ENCODE data around the gene TMEM89. TPM values are rescaled to one million over a fixed set of nuclear protein-coding genes. Genes with fewer than 3 reads are reported as not detected.

TMEM89 gene
- total and polyA plus RNA-seq, 2 of the 13 experiments (the other 11 are each of a cell fraction or from before 2014, with no cell fraction given), result 0.31 to 0.59 TPM

- Histone ChIP-seq H3K79me2 (ENCODE audit: insufficient read depth, low read length) (peaks cover 4% of the 10 kb centered on the region), H3K27me3 (ENCODE audit: control insufficient read depth in 1 of 2, insufficient read depth in 2 of 2, low read length in 2 of 2) (no peaks in the 10 kb centered on the region), H3K4me3 (replicated peaks in 1 of 3; ENCODE audit: insufficient read depth in 1 of 3, low read depth in 2 of 3, low read length in 3 of 3) (no peak overlapping the region), H3K4me1 (ENCODE audit: insufficient read depth, low read length) (peaks cover 23% of the 10 kb centered on the region), H2AFZ (ENCODE audit: low read length) (no peak overlapping the region), H4K20me1 (ENCODE audit: insufficient read depth, low read length) (no peaks in the 10 kb centered on the region), H3K9me3 (ENCODE audit: low read length) (no peaks in the 10 kb centered on the region), H3K9ac (ENCODE audit: insufficient read depth, low read depth, low read length) (no peak overlapping the region), H3K36me3 (replicated peaks in 1 of 2; ENCODE audit: control insufficient read depth in 1 of 2, insufficient read depth in 2 of 2, low read length in 2 of 2) (peaks cover 1 to 2% of the 10 kb centered on the region in 2 experiments; a peak in 2 of 5 replicates), H3K27ac (ENCODE audit: extremely low read length, insufficient read depth, low read length) (no peak overlapping the region), H3K4me2 (ENCODE audit: low read depth, low read length) (no peak overlapping the region)
- no TSS peak for BruUV-seq (replicated peaks)
- ChIA-PET POLR2A (interaction anchor here (0.7 kb wide), 1 partner anchor 17 kb away, joined by 3 read pairs; no protein-coding TSS in a partner anchor), CTCF (ENCODE audit: low intra/inter-chr PET ratio, low total read pairs) (no interaction called here)
- in situ Hi-C loops (cut with HindIII; ENCODE audit: extremely low pct_ligation_motif_present, low pct_unique_long_range_greater_than_20kb), result no loop called here
- TF ChIP-seq DDIT3 (CRISPR knock-in tag; IDR thresholded peaks at IDR 0.05), result no peak
- TF ChIP-seq LRRFIP1 (CRISPR knock-in tag; conservative IDR thresholded peaks at IDR 0.05), result no peak
- TF ChIP-seq NR2F6 (IDR thresholded peaks at IDR 0.05), result peak; percentile 45; the same call in 1 of the 2 replicates
- no peak for TF ChIP-seq NR2F6 (CRISPR knock-in tag; IDR thresholded peaks at IDR 0.05)
- TF ChIP-seq KLF15 (CRISPR knock-in tag; IDR thresholded peaks at IDR 0.05; ENCODE audit: borderline replicate concordance), result no peak
- no peak for TF ChIP-seq CEBPB (IDR thresholded peaks at IDR 0.05; ENCODE audit: borderline replicate concordance, low read depth, low read length)
- TF ChIP-seq ZNF432 (CRISPR knock-in tag; IDR thresholded peaks at IDR 0.05; ENCODE audit: borderline replicate concordance), result no peak
- TF ChIP-seq NR2F1 (CRISPR knock-in tag; IDR thresholded peaks at IDR 0.05), result peak in 1 of 2 experiments; percentile 37; a peak in 1 of 4 replicates
- no peak for TF ChIP-seq RBM39 (IDR thresholded peaks at IDR 0.05; ENCODE audit: low read depth, low read length, poor library complexity, severe bottlenecking)
- TF ChIP-seq HDAC2 (CRISPR knock-in tag; IDR thresholded peaks at IDR 0.05), result no peak
- TF ChIP-seq NR2C2 (CRISPR knock-in tag; IDR thresholded peaks at IDR 0.05; ENCODE audit: borderline replicate concordance), result peak; percentile 67
- no peak for TF ChIP-seq NBN (conservative IDR thresholded peaks at IDR 0.05)
- TF ChIP-seq SMARCE1 (IDR thresholded peaks at IDR 0.05; ENCODE audit: borderline replicate concordance), result no peak
- FAIRE-seq (no peak), DNase-seq (ENCODE audit: low spot score) (no peak), ATAC-seq (no peak)
- 94% methylated on average over 1 of the region's 3 CpGs for WGBS (ENCODE audit: low lambda C conversion rate)
- intact Hi-C loops (cut with micrococcal nuclease; ENCODE audit: unreplicated experiment), result no loop called here
These were observed 19.8 kb upstream of the TMEM89 start for GRCh38 chr3:48641396-48641795.
